ENCODE data around the gene DEXI.

GRCh38 chr16:10965440-10966061 lies 23.3 kb upstream of the DEXI start:
- TF ChIP-seq CTCF (conservative IDR thresholded peaks at IDR 0.05; ENCODE audit: low read depth, low read length): no peak
- no peak for TF ChIP-seq EZH2phosphoT487 (IDR thresholded peaks at IDR 0.05; ENCODE audit: borderline replicate concordance, low read length)
- TF ChIP-seq EZH2 (IDR thresholded peaks at IDR 0.05; ENCODE audit: low read length, unreplicated experiment): no peak

All from PC-3 (cell line).